Kidney epithelial cell (primary cell): ENCODE measurements around the gene EIF2D. TPM values are rescaled to one million over a fixed set of nuclear protein-coding genes. Genes with fewer than 3 reads are reported as not detected.
"Not testable (repeated sequence)": the region's sequence is repeated elsewhere in the genome, so short reads cannot be mapped to it uniquely, and the experiment has no call there.

Source experiments
- DNase-seq: peaks from one replicate; pipeline ENCODE4 v3.0.0-alpha.2; 2010; ENCODE audit warnings: low read depth
- H3K27me3 ChIP-seq: 2 replicates; pipeline ENCODE4 v1.6.0; 2011; ENCODE audit warnings: low read length; ENCODE audit not compliant: control insufficient read depth, insufficient read depth
- H3K36me3 ChIP-seq: 2 replicates; pipeline ENCODE4 v1.5.1; 2011; ENCODE audit warnings: low read length; ENCODE audit not compliant: control insufficient read depth, insufficient read depth
- H3K4me3 ChIP-seq: 2 replicates; pipeline ENCODE4 v1.5.1; 2011; ENCODE audit warnings: low read depth, mild to moderate bottlenecking, control low read depth, low read length
- CTCF ChIP-seq: IDR thresholded peaks from 2 replicates; pipeline ENCODE4 v1.5.1; 2011; ENCODE audit warnings: mild to moderate bottlenecking, moderate library complexity, low read length, control low read depth, inconsistent platforms; ENCODE audit not compliant: insufficient read depth, poor library complexity, severe bottlenecking
- total RNA-seq: library from RNA; depleted of rRNA; stranded (reverse); fragments of >200 nt; gene quantifications from 2 replicates; pipeline ENCODE4 v1.2.3, GENCODE V29; 2015

The EIF2D gene
- total RNA-seq, 1 donor from 2014 or later: 55.4 TPM

- H3K27me3 ChIP-seq: no peaks in the 10 kb centered on the region
- H3K4me3 ChIP-seq: no peak overlapping the region
- H3K36me3 ChIP-seq: no peaks in the 10 kb centered on the region
- no peak for TF ChIP-seq CTCF
- DNase-seq: no peak
Measured at GRCh38 chr1:206643118-206643698, 30.9 kb upstream of the EIF2D start.

GRCh38 chr1:206642074-206642473 lies 29.8 kb upstream of the EIF2D start:
- not testable (repeated sequence) for H3K27me3 ChIP-seq, DNase-seq, H3K36me3 ChIP-seq, H3K4me3 ChIP-seq

GRCh38 chr1:206637605-206638004 lies 25.3 kb upstream of the EIF2D start:
- TF ChIP-seq CTCF: no peak
- Histone ChIP-seq H3K4me3 (no peak overlapping the region), H3K27me3 (no peaks in the 10 kb centered on the region), H3K36me3 (no peaks in the 10 kb centered on the region)
- DNase-seq: no peak

GRCh38 chr1:206636671-206637070 lies 24.4 kb upstream of the EIF2D start:
- no peaks in the 10 kb centered on the region for H3K27me3 ChIP-seq
- no peak for DNase-seq
- no peaks in the 10 kb centered on the region for H3K36me3 ChIP-seq
- H3K4me3 ChIP-seq: no peak overlapping the region
- no peak for TF ChIP-seq CTCF

GRCh38 chr1:206635978-206636345 lies 23.7 kb upstream of the EIF2D start:
- peak overlapping the region; percentile 95 for H3K4me3 ChIP-seq
- no peaks in the 10 kb centered on the region for H3K27me3 ChIP-seq
- no peak for DNase-seq
- TF ChIP-seq CTCF: no peak
- H3K36me3 ChIP-seq: no peaks in the 10 kb centered on the region

- TF ChIP-seq CTCF: no peak
- Histone ChIP-seq H3K36me3 (no peaks in the 10 kb centered on the region), H3K4me3 (peak within 1 kb of the TSS; percentile 95), H3K27me3 (no peaks in the 10 kb centered on the region)
- peak; percentile 48 for DNase-seq
Measured at GRCh38 chr1:206635080-206635977, 23.1 kb upstream of the EIF2D start, which contains the start of gene DYRK3. Gene DYRK3, plus strand, starts transcription at chr1:206635536. Its CDS starts 168 bp downstream, at chr1:206635704.
